ENCODE data around the gene ETS1.

The ETS1 gene

DNA sequence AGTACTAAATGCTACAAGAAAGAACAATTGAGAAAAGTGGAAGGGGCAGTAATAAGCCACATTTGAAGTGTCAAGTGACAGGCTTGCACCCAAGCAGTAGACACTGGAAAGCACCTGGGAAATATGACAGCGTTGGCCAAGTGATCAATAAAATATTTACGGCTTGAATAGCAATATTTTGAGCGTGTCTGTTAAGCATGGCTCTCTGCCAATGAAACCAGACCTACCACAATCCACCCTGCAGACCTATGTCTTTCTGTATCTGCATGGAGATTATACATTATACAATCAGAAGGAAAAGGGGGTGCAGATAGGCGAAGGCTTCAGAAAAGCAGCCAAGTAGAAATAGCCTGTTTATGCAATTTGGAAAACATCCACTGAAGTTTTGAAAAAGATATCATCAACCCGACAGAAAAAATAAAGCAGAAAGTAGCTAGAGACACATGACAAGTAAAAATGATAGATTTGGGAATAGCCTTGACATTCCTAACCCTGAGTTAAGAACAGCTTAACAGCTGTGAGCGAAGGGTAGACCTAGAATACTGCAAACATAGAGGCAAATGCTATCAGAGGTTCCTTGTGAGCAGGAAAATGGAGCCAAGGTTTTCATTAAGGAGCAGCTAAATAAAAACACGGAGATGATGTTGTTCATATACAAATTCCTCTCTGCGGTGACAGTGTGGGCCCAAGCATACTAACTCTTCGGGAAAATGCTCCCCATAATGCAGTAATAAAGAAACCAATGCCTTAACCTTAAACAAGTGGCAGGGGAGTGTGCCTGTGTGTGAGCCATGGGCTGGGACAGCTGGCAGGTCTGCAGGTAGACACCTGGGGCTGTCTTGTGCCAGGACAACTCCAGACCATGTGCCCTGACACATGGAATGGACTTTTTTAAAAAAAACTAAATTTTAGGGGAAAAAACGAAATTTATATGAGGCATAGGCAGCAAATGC is 71.3 kb downstream of the ETS1 start:
- no peak for DNase-seq

DNA sequence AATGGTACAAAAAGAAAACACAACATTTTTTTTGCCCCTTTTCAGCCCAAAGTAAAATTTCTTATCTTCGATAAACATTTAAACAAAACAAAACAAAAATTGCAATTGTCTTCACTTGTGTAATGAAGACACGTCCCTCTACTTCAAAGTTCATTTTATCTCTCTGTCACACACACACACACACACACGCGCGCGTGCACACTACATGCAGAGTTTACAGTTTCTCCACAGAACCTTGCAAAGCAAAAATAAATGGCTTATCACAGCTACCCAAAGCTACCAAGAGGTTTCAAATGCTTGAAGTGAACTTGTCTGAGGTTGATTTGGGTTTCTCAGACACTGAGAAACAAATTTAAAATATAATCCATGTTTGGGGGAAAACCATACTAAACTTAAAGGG is 72.3 kb downstream of the ETS1 start:
- no peak for DNase-seq

DNA sequence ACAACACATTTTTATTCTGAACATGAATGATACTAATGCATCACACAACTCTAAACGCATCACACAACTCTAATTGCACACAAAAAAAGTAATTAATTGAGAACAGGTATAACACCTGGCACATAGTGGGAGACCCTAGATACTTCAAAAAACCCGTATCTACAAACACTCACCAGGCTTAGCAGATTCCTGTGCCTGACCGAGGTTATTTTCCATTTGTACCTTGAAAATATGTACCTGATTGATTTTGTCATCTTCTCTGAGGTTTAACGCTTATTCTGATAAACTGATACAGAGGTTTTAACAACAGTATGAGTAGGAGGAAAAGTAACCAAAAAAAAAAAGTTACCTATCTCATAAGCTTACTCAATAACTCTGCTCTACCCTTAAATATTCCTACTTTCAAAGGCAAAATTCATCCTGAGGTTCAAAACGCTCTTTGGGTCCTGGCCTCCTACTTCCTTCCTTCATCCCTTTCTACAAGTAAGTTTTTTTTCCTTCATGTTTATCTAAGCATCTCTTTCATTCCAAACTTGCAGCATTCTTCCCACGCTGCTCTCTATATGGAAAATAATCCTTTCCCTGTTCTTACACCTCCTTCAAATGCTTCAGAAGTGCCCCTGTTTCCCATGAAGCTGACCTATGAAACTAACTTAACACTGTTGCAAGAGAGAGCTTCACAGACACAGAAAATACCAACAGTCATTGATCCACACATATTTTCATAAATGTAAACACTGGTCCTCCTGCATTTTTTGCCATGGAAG is 73.3 kb downstream of the ETS1 start:
- no peak for DNase-seq

DNA sequence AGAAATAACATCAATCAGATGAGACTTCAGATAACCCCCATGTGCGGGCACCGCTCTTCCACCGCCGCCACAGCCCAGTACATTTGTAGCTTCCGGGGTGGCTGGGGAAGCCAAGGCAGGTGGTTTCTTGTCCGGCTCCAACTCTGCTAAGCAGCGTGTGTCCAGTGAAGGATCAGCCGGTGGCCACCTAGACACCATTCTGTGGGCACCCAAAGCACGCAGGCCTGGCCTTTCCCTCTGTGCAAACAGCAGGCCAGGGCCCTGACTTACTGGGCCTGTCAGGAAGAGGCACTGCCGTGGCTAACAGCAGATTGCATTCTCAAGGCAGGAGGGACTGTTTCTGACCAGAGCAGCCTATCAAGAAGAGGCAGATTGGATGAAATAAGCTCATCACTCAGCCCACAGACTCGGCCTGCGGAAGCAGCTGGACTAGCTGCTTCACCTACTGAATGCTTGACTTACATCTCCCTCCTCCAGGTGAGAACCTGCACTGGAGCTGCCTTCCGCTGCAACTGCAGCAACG is 74.8 kb downstream of the ETS1 start:
- no peak for DNase-seq

DNA sequence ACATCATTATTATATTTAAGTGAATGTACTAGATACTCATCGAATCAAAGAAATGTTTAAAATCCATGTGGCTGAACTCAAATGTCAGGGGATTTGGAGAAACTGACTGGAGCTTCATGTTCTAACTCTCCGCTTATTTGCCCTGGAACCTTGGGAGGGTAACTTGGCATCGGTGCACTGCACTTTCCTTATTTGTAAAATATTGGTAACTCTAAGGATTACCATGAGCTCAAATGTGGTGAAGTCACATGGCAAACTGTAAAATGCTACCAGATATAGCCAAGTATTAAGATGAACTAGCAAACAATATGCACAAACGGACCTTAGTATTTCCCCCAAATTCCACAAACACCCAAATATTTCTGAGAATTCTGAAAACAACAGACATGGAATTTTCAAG is 75.6 kb downstream of the ETS1 start:
- no peak for DNase-seq

DNA sequence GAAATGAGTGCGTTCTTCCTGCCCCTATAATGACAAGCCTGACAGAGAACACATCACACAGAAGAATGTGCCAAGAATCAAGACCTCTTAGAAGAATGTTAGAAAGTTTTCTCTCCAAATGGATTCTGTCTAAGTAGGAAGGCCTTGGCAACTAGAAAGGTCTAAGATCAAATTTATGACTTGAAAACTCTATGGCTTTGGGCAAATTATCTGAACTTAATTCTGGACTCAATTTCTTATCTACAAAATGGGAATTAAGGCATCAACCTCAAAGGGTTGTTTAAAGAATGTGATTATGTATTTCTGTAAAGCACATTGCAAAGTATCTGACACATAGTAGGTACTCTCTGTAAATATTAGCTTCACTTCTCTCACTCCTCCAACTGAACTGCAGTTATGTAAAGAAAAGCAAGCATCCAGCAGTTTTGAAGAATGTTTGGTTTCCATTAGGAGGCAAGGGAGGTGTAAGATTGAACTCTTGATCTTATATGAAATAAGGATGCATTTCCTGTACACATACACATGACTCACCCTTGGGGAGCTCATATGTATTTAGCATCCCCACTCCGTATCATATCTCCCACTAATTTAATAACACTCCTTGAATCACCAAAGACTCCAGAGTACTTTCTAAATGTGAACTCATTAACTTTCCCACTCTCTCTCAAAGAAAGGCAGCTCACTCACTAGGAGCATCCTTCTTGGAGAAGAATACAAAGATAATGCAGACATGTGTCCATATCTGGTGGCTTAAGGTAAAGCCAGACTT is 77.6 kb downstream of the ETS1 start:
- no peak for DNase-seq

DNA sequence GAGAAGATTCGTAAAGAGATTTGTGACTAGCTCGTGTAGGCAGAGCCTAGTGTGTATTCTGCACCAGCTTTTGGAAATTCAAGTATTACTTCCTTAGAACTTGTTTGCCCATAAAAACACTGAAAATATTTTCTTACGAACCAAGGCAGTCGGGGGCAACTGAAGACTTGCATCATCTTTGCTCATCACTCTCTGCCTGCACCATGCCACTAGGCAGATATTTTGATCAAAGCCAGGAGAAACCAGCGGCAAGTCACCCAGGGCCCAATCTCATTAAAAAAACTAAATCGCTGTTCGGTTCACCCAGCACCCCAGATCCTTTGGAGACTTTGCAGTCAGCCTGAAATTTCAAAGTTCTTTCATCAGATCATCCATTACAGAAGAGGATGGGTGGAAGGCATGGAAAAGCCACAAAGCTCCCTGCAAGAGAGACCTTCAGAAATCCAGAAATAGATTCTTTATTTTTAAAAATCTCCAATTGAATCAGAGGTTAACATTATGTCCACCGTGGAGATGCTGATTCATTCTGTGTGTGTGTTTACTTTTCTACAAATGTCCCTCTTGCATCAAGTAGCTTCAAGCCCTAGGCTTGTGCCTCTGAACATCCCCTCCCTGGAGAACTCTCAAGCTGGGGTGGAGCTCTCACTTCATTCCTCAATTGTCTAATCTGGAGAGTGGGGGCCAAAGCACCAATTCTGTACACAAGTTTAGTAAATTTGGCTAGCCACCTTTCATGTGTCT is 78.4 kb downstream of the ETS1 start:
- DNase-seq: no peak

DNA sequence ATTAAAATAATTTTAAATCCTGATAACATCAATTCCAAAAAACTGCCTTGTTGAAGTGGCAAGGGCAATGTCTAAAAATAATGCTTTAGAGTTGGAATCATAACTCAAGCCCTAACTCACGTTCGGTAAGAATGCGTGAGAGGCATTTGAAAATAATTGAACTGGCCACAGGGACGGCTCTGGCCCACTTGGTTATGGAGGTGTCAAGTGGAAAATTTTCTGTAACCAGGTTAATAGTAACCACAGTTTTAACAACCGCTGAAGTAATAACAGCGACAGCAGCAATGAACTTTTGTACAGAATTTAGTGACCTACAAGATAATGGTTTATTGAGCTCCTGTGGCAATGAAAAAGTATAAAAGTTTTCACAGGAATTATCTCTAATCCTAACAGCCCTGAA is 79.4 kb downstream of the ETS1 start:
- no peak for DNase-seq

DNA sequence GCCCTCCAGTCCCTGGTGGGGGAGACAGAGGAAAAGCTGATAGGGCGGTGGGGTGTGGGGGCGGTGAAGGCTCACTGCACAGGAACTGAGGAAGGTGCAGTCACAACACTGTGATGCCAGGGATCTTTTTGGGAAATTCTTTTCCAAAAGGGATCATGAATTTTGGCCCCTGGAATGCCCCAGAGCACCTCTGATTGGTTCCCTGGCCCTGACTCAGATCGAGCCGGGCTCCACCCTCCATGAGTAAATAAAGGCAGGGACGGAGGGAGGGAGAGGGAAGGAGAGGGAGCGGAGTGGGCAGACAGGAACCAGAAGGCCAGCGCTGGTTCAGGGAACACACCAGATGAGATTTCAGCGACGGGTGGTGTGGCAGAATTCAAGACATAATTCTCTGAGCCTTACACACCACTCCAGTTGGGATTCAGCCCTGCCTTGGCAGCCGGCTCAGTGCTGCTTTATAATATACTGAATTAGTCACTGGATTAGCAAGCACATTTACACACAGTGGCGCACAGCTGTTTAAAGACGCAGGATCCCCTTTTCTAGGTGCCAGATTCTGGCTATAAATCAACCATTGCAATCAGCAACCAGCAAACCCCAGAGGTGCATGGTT is 80.3 kb downstream of the ETS1 start:
- DNase-seq: no peak

DNA sequence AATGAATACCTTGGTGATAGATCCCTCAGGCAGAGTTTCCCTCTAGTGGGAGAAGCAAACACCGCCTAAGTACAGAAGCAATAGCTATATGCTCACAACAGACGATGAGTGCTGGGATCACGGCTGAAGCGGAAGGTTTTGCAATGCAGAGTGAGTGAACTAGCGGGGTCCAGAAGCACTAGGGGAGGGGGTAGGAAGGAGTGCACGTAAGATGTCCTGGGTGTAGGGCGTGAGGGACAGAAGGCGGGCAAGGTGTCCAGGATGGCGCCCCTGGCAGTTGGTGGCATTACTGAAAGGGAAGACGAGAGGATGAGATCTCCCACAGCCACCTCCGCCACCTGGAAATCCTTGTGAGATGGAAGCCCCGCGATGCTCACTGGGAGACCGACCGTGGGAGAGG is 81.0 kb downstream of the ETS1 start:
- no peak for DNase-seq

- no peak for DNase-seq
Measured at GRCh38 chr11:128505449-128506065, 81.8 kb downstream of the ETS1 start.

DNA sequence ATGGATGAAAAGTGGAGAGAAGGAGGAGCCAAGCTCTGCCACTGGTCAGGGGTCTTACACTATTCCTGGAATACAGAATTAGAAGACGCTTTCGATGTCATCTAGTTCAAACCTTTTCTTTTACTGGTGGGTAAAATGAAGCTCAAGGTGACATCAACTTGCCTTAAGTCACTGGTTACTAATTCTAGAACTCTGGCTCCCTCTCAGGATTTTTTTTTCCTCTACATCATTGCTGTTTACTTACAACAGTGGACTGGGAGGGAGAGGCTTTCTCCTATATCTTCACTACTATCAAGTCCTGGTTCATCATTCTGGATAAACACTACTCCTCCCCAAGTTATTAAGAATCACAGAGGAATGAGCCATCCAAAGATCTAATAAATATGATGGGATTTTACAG is 82.9 kb downstream of the ETS1 start:
- no peak for DNase-seq

DNA sequence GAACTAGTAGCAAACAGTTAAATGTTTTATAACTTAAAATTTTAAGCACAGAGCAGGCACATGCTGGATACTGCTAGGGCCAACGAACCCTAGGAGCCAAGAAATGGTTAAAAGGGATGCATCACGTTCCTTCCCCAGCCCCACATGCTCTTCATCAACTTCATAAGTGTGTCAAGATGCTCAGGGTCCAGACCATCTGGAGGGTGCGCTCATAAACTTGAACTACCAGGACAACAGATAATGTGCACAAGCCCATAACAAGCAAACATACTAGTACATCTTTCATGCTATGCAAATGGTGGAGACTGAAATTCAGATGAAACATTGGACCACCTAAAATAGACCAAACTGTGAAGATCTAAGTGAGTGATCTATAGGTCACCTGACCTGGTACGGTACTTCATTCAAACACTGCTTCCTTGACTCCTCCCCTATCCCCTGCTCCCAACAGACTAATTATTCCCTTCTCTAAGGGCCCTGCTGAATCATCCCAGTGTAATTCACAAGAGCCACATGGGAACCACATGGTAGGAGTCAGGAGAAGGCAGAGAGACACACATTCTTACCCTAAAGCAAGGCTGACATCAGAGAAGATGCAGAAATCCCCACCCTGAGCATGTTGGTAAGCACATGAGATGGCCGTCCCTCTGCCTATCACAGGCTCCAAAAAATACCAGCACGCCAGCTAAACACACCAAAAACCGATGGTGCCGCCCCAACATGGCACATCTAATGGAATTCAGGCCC is 83.9 kb downstream of the ETS1 start:
- no peak for DNase-seq

DNA sequence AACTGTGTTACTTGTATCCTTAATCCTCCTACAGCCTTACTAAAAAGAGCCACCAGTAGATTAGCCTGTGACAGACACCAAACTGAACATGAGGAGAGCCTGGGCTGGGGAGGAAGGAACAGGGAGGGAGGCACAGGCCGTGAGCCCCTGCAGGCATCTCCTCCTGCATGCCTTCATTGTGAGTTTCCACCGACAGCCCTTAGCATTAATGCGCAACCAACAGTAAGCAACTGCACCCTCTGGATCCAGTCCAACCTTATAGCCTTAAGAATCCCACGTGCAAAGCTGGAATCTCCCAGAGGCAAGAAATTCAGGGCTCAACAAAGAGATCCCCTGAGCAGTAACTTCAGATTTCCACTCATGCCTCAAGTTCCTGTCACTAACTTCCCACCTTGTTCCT is 84.6 kb downstream of the ETS1 start:
- no peak for DNase-seq

GRCh38 chr11:128501632-128502549 is 85.5 kb downstream of the ETS1 start:
- DNase-seq: no peak

DNA sequence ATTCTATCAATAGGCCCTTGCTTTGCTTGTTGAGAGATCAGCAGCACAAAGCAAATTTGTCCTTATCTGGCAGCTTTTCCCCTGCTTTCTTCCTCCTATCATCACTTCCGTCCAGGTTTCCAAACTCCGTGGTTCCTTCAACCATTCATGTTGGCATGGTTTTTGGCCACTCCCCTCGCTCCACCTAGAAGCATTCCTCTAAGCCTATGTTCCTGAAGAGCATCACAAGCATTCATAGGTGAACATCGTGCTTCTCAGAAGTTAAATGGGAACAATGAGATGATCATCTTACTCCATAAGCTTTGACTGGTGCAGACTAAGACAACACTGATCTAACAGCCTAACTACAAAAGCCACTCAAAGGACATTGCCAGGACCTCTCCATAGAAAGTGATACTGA is 86.3 kb downstream of the ETS1 start:
- DNase-seq: no peak

DNA sequence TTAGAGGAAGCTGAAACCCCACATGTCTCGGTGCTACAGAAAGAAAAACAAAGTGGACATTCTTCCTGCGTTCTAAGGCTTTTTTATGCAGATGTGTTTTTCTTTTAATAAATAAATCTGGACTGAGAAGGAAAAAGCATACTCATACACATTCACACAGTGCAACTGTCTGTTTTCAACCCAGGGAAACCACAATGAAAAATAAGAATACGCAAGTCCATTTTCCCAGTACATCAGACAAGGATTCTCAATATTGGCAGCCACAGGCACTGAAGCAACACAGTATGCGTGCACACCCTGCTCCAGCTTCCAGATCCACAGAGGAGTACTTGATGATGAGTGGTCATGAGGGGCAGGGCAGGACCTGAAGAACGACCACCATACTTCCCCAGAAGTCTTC is 86.9 kb downstream of the ETS1 start:
- DNase-seq: no peak

DNA sequence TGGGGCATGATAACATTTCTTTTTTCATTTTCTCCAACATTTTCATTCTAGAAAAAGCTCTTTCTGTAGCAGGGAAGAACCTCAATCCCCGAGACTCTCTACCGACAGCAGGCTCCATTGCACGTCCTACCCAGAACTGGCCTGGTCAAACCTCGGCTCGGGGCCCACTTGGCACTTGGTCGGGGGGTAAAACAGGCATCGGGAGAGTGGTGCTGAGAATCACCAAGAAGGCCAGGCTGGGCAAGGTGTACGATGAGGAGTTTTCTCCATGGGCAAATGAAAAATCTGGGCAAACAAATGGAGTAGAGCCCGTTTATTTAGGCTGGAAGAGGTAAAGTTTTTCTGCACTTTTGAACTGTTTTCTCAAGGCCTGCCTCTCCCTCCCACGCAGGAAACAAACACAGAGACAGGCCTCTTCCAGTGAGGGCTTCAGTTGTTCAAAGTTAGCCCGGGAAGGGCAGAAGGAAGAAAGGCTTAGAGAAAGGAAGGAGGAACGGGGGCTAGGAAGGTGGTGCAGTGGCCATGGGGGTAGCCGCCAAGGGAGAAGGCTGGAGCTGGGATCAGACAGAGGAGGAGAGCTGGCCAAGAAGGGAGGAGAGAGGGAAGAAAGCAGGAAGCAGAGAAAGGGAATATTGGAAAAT is 87.6 kb downstream of the ETS1 start:
- DNase-seq: no peak

GRCh38 chr11:128498721-128499245 is 88.6 kb downstream of the ETS1 start:
- no peak for DNase-seq

Measured in NCI-H1105 treated with DMSO at 0.1 percent for 48 hours (cell line).